Measurements from ENCODE around the gene COL25A1. TPM values are rescaled to one million over a fixed set of nuclear protein-coding genes. Genes with fewer than 3 reads are reported as not detected.

The COL25A1 gene
- total RNA-seq, 1 donor from 2014 or later, result 1.3 TPM

GRCh38 chr4:109229028-109229427 lies 73.4 kb downstream of the COL25A1 start:
- H3K4me1 Mint-ChIP-seq (ENCODE audit: unreplicated experiment), result peaks cover 4% of the 10 kb centered on the region
- no peaks in the 10 kb centered on the region for H3K36me3 Mint-ChIP-seq (ENCODE audit: unreplicated experiment)
- no peak overlapping the region for H3K4me3 Mint-ChIP-seq (ENCODE audit: unreplicated experiment)
- no peak for TF ChIP-seq CTCF (IDR thresholded peaks at IDR 0.05)
- no peaks in the 10 kb centered on the region for H3K9me3 Mint-ChIP-seq (ENCODE audit: unreplicated experiment)
- no peak for DNase-seq (ENCODE audit: extremely low spot score, unreplicated experiment)
- no peak overlapping the region for H3K27ac Mint-ChIP-seq (ENCODE audit: unreplicated experiment)
- H3K27me3 Mint-ChIP-seq (ENCODE audit: unreplicated experiment), result no peaks in the 10 kb centered on the region

- H3K9me3 Mint-ChIP-seq (ENCODE audit: unreplicated experiment), result no peaks in the 10 kb centered on the region
- H3K4me1 Mint-ChIP-seq (ENCODE audit: unreplicated experiment), result peaks cover 19% of the 10 kb centered on the region
- DNase-seq (ENCODE audit: extremely low spot score, unreplicated experiment), result no peak
- no peak overlapping the region for H3K4me3 Mint-ChIP-seq (ENCODE audit: unreplicated experiment)
- H3K36me3 Mint-ChIP-seq (ENCODE audit: unreplicated experiment), result no peaks in the 10 kb centered on the region
- H3K27me3 Mint-ChIP-seq (ENCODE audit: unreplicated experiment), result no peaks in the 10 kb centered on the region
- H3K27ac Mint-ChIP-seq (ENCODE audit: unreplicated experiment), result no peak overlapping the region
- TF ChIP-seq CTCF (IDR thresholded peaks at IDR 0.05), result no peak
Measured at GRCh38 chr4:109218288-109218687, 84.2 kb downstream of the COL25A1 start.

- H3K27me3 Mint-ChIP-seq (ENCODE audit: unreplicated experiment), result no peaks in the 10 kb centered on the region
Measured at GRCh38 chr4:109216085-109216696, 86.3 kb downstream of the COL25A1 start.

GRCh38 chr4:109215506-109215905 lies 87.0 kb downstream of the COL25A1 start:
- Mint-ChIP-seq H3K36me3 (ENCODE audit: unreplicated experiment) (no peaks in the 10 kb centered on the region), H3K27me3 (ENCODE audit: unreplicated experiment) (no peaks in the 10 kb centered on the region), H3K9me3 (ENCODE audit: unreplicated experiment) (no peaks in the 10 kb centered on the region), H3K4me3 (ENCODE audit: unreplicated experiment) (no peak overlapping the region), H3K27ac (ENCODE audit: unreplicated experiment) (peak overlapping the region; percentile 70), H3K4me1 (ENCODE audit: unreplicated experiment) (peaks cover 18% of the 10 kb centered on the region)
- DNase-seq (ENCODE audit: extremely low spot score, unreplicated experiment), result no peak
- TF ChIP-seq CTCF (IDR thresholded peaks at IDR 0.05), result no peak

More at GRCh38 chr4:109216085-109216696, 86.3 kb downstream of the COL25A1 start:
- Mint-ChIP-seq H3K9me3 (ENCODE audit: unreplicated experiment) (no peaks in the 10 kb centered on the region), H3K36me3 (ENCODE audit: unreplicated experiment) (no peaks in the 10 kb centered on the region), H3K27ac (ENCODE audit: unreplicated experiment) (no peak overlapping the region), H3K4me1 (ENCODE audit: unreplicated experiment) (peaks cover 18% of the 10 kb centered on the region), H3K4me3 (ENCODE audit: unreplicated experiment) (no peak overlapping the region)
- TF ChIP-seq CTCF (IDR thresholded peaks at IDR 0.05), result no peak
- no peak for DNase-seq (ENCODE audit: extremely low spot score, unreplicated experiment)

- H3K27ac Mint-ChIP-seq (ENCODE audit: unreplicated experiment), result peak overlapping the region; percentile 70
Measured at GRCh38 chr4:109214622-109215301, 87.7 kb downstream of the COL25A1 start.

More at GRCh38 chr4:109214622-109215301, 87.7 kb downstream of the COL25A1 start:
- DNase-seq (ENCODE audit: extremely low spot score, unreplicated experiment), result no peak
- TF ChIP-seq CTCF (IDR thresholded peaks at IDR 0.05), result no peak
- Mint-ChIP-seq H3K4me1 (ENCODE audit: unreplicated experiment) (peaks cover 18% of the 10 kb centered on the region), H3K27me3 (ENCODE audit: unreplicated experiment) (no peaks in the 10 kb centered on the region), H3K36me3 (ENCODE audit: unreplicated experiment) (no peaks in the 10 kb centered on the region), H3K9me3 (ENCODE audit: unreplicated experiment) (no peaks in the 10 kb centered on the region), H3K4me3 (ENCODE audit: unreplicated experiment) (no peak overlapping the region)
